T-helper 22 cell (primary cell): ENCODE results near the gene LDLRAD4.
"Not testable (repeated sequence)": the region's sequence is repeated elsewhere in the genome, so short reads cannot be mapped to it uniquely, and the experiment has no call there.

Experiments
- DNase-seq: peaks from one replicate; pipeline ENCODE4 v3.0.0-alpha.2; 2020; ENCODE audit warnings: low read depth

Gene LDLRAD4

DNA sequence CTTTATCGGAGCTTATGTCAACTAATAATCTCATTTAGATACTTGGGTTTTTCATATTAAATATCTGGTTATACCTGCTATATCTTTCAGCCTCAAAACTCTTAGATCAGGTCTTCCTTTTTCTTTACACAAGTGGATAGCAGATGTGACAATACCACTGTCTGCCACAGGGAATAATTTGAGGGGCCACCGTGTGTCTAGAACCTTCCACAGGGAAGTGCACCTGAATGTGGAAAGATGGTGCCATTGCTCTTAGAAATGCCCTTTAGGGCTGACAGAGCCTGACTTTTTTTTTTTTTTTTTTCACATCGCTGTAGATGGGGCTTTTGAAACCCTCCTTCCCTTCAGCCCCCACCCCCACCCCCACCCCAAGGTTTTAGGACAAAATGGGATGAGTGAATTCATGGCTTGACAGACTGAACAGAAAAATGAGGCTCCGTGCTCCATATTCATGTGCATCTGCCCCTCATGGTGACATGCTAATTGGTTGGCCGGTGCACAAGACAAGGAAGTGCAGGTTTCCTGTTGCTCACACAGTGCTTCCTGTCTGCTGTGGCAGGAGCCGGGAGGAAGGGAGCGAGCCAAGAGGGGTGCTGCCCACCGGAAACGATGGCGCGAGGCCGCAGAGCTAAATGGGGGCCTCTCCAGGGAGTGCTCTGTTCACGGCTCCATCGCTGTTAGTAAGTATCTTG is 246.0 kb downstream of the LDLRAD4 start:
- peak; percentile 63 for DNase-seq

- no peak for DNase-seq
These were observed 246.5 kb downstream of the LDLRAD4 start for GRCh38 chr18:13465124-13465446.

GRCh38 chr18:13465476-13465875 is 246.9 kb downstream of the LDLRAD4 start:
- DNase-seq: no peak

- no peak for DNase-seq
These were observed 252.1 kb downstream of the LDLRAD4 start for GRCh38 chr18:13470516-13471197.

- DNase-seq: no peak
These were observed 252.8 kb downstream of the LDLRAD4 start for GRCh38 chr18:13471198-13471845.

DNA sequence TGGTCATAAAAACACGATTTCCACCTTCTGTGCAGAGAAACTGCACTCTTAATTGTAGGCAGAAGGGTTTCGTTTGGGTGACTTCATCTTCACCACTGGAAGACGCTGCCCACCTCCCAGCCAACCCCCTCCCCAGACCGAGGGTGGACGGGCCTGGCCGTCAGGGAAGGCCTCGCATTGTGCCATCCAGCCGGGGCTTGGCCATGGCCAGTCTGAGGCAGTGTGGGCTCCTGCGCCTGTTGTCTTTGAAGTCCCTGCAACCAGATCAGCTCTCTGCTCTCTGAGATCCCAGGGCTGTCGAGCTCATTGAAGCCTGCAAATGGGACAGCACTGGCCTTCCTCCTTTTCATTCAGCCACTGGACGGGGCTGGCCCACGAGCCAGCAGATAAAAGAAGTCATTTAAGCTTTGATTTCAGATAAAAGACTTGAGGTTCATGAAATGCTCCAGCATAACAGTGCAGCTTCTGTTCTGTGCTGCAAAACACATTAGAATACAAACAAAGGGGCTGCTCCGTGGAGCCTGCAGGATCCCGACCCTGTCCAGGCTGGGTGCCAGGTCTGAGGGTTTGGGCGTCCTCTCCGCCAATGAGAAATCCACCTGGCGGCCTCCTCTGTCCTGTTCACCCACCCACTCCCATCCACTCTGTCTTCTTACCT is 253.5 kb downstream of the LDLRAD4 start:
- DNase-seq: no peak

DNA sequence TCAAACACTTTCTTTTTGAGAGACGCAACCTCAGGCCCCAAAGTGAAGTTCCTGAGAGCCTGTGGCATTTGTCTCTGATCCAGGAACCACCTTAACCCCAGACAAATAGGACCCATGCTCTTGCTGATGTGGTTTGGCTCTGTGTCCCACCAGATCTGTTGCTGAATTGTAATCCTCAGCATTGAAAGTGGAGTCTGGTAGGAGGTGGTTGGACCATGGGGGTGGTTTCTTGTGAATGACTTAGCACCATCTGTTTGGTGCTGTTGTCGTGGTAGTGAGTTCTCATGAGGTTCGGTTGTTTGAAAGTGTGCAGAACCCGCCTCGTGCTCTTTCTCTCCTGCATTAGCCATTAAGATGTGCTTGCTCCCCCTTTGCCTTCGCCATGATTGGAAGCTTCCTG is 255.2 kb downstream of the LDLRAD4 start:
- DNase-seq: no peak

GRCh38 chr18:13474336-13474735 is 255.8 kb downstream of the LDLRAD4 start:
- DNase-seq: no peak

DNA sequence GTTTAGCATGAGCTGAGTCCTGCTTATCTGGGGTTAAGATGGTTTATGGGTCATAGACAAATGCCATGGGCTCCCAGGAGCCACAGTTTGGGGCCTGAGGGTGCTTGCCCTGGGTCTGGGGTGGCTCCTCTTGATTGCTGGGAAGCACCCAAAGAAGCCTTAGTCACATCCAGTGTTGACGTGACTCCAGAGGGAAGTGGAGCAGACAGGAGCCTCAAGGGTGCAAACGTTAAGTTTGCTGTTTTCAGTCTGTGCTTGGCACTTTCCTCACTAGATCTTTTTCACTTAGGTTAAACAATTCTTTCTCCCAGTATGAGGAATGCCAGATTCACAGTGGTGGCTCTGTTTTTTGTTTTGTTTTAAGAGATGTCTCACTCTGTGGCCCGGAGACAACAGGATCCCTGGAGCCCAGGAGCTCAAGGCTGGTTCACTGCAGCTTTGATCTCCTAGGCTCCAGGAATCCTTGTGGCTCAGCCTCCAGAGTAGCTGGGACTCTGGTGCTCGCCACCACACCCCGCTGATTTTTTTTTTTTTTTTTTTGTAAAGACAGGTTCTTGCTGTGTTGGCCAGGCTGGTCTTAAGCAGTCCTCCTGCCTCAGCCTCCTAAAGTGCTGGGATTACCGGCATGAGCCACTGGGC is 256.5 kb downstream of the LDLRAD4 start:
- no peak for DNase-seq

DNA sequence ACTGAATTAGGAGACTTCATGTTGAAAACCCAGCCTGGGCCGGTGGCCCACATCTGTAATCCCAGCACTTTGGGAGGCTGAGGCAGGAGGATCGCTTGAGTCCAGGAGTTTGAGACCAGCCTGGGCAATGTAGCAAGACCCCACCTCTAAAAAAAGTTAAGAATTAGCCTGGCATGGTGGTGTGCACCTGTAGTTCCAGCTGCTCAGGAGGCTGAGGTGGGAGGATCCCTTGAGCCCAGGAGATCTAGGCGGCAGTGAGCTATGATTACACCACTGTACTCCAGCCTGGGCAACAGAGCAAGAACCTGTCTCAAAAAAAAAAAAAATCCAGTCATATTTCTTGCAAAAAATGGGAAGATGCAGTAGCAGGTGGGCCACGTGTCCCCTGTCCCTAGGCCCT is 257.8 kb downstream of the LDLRAD4 start:
- DNase-seq: not testable (repeated sequence)

GRCh38 chr18:13477147-13477683 is 258.7 kb downstream of the LDLRAD4 start:
- DNase-seq: no peak

DNA sequence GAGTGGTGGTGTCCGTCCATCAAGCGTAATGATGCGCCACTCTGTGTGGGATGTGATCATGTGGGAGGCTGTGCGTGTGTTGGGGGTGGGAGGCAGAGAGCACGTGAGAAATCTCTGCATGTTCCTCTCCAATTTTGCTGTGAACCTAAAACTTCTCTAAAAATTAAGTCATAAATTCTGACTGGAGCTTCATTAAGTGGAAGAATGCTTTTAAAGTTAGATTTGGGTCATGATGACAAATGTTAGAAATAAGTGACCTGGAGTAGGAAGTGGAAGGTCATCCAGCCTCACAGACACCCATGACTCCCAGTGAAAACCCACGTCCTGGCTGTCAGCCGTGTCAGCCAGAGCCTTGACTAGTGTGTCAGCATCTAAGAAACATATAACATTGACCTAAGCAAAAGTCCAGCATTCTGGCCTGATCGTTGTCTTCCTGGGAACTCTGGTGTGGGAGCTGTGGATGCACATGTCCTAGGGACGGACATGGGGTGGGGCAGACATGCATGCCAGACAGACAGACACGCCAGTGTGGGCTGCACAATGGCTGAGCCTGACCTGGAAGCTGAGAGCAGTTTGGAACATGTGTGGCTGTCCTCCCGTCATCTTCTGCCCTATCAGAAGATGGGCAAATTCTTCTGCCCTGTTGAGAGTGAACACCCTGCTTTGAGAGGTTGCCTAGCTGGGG is 262.2 kb downstream of the LDLRAD4 start:
- no peak for DNase-seq

- DNase-seq: no peak
These were observed 262.8 kb downstream of the LDLRAD4 start for GRCh38 chr18:13481331-13481730.

DNA sequence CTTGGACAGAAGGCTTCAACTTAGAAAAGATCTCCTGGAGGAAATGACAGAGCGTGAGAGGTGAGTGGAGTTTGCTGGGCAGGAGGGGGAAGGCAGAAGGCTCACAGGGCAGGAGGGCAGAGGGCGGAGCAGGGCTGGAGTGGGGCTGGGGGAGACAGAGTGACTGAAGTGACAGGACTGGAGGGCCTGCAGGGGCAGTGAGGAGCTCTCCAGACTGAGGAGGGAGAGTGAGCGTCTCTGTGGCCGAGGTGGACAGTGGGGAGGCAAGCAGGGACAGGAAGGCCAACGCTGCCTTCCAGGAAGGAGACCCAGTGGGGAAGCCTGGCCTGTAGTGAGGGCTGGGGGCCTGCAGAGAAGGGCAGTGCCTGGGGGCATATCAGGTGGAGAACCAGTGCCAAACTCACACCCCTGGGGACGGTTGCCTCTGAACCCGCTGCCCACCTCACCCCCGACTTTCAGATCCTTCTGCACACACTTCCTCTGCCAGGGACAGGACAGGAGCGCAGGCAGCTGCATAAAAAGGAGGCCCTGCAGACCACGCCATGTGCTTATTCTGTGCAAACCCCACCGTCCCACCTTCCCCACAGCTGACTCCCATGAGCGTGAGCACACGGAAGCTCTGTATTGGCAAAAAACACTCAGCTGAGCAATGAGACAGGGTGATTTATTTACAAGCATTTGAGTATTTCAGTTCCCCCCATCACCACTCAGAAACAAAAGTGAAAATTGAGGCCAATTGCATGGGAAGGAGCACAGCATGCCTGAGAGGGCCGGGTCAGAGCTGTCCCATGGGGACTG is 263.5 kb downstream of the LDLRAD4 start:
- no peak for DNase-seq

DNA sequence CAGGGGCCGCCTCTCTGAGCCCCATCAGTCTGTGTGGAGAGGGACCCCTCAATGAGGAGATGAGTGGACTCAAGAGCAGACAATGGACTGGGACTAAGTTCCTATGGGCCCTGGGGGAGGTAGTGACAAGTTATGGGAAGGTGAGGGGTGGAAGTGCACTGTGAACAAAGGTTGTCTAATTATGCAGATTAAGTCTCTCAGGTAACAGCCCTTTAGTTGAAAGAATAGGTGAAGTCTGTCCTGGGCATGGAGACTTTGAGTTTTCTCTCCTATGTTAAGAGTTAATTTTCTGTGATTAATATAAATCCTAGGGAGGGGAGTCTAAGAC is 264.0 kb downstream of the LDLRAD4 start:
- no peak for DNase-seq

- no peak for DNase-seq
These were observed 265.0 kb downstream of the LDLRAD4 start for GRCh38 chr18:13483316-13484270.

DNA sequence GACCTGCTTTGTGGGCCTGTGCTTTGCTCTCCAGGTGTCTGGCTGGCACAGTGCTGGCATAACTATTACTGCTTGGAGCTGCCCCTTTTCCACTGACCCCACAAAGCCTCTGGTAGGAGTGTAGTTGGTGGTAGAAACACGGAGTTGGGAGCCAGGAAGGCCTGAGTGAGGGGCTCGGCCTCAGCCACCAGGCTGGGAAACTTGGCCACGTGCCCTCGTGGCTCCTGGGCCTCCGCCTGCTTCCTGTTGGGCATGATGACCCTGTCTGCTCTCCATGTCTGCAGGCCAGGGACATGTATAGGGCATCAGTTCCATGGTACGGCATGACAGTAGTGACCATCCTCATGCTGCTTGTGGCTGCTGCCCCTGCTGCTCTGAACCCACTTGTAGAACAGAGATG is 266.6 kb downstream of the LDLRAD4 start:
- no peak for DNase-seq

DNA sequence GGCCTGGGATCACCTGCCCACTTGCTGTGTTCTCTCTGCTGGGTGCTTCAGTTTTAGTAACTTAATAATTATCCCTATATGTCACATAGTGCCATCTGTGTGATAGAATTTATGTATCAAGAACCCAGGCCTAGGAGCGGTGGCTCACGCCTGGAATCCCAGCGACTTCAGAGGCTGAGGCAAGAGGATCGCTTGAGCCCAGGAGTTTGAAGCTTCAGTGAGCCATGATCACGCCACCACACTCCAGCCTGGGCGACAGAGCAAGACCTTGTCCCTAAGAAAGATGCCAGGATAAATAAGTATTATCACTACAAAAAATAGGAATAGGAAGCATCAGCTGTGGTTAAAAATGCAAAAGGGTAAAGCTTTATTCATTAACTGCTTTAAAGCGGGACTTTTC is 267.0 kb downstream of the LDLRAD4 start:
- DNase-seq: no peak

DNA sequence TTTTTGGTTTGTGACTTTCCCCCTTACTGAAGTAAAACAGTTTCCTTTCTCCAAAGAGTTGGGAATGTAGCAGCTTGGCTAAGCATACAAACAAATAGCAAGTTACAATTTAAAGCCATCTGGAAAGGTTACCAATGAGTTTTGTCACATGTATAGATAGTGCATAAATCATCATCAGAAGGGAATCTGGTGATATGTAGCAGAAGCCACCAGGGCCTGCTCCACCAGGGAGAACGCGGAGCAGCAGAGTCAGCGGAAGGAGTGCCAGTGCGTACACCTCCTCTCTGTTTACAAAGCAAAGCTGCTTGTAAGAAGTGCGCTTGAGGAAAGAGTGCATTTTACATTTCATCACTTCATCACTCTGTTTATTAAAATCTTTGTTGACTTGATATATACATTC is 267.7 kb downstream of the LDLRAD4 start:
- no peak for DNase-seq

GRCh38 chr18:13486686-13487085 is 268.1 kb downstream of the LDLRAD4 start:
- DNase-seq: no peak
